ENCODE measurements around the gene TTC14. TPM values are rescaled to one million over a fixed set of nuclear protein-coding genes. Genes with fewer than 3 reads are reported as not detected.

The TTC14 gene
- total RNA-seq, 2 experiments from 2014 or later, result 38.0 to 41.2 TPM

DNA sequence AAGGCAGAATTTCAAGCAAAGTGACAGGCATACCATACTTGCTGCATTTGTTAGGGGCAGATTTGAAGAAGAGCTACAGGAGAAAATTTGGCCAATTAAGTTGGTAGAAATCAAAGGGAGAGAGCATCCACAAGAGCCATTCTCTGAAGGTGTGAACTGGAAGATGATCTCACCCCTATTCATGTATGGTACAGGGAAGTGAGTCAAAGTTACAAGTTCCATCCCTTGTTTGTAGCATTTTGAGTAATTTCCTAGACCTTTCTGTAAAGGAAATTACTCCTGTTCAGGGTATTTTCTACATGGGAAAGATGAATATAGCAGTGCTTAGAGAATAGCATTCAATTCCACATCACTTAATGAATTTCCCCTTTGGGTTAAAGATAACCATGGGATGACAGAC is 28.4 kb downstream of the TTC14 start:
- ChIA-PET POLR2A (no interaction called here), CTCF (interaction anchor here (0.7 kb wide), 1 partner anchor 1590 kb away, joined by 3 read pairs; no protein-coding TSS in a partner anchor)
- ATAC-seq (peak; percentile 88), DNase-seq (no peak)
- intact Hi-C loops (cut with DNase I, micrococcal nuclease), result loop anchor here in 1 of 2 experiments (2.0 kb wide), 1 partner anchor 48 kb away; the partner anchor contains the start of gene CCDC39
- Mint-ChIP-seq H3K4me3 (no peak overlapping the region), H3K27ac (peak overlapping the region; percentile 42), H3K27me3 (peaks cover 21% of the 10 kb centered on the region), H3K36me3 (ENCODE audit: low read depth) (peaks cover 18% of the 10 kb centered on the region), H3K4me1 (peaks cover 28% of the 10 kb centered on the region), H3K9me3 (ENCODE audit: low read depth) (no peaks in the 10 kb centered on the region)

DNA sequence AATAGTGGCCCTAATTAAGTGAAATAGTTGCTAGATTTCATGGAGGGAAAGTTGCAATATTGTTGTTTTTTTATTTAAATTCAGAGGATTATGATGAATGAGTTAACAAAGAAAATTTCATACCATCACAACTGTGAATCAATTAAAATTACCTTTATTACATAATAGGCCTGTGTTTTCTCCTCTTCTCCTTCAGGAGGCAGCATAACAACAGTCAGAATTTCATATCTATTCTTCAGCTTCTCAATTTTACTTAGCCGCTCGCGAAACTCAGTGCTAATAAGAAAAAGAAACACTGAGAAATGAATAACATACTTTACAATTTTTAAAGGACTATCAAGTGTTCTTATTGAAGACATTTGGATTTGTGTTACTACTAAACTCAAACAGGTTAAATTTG is 29.4 kb downstream of the TTC14 start:
- peaks cover 21% of the 10 kb centered on the region for H3K4me1 Mint-ChIP-seq
- ChIA-PET CTCF (no interaction called here), POLR2A (no interaction called here)
- intact Hi-C loops (cut with DNase I, micrococcal nuclease), result loop anchor here in 1 of 2 experiments (2.0 kb wide), 1 partner anchor 47 kb away; the partner anchor contains the start of gene CCDC39
- peaks cover 29% of the 10 kb centered on the region for H3K27me3 Mint-ChIP-seq
- ATAC-seq, result no peak
- H3K4me3 Mint-ChIP-seq, result no peak overlapping the region
- peaks cover 9% of the 10 kb centered on the region for H3K36me3 Mint-ChIP-seq (ENCODE audit: low read depth)
- H3K27ac Mint-ChIP-seq, result no peak overlapping the region
- no peak for DNase-seq
- no peaks in the 10 kb centered on the region for H3K9me3 Mint-ChIP-seq (ENCODE audit: low read depth)

GRCh38 chr3:180633722-180634121 is 31.8 kb downstream of the TTC14 start:
- no peak for DNase-seq
- no peak overlapping the region for H3K4me3 Mint-ChIP-seq
- POLR2A ChIA-PET, result no interaction called here
- peaks cover under 1% of the 10 kb centered on the region for H3K36me3 Mint-ChIP-seq (ENCODE audit: low read depth)
- H3K27me3 Mint-ChIP-seq, result peaks cover 42% of the 10 kb centered on the region
- H3K9me3 Mint-ChIP-seq (ENCODE audit: low read depth), result no peaks in the 10 kb centered on the region
- no peak for ATAC-seq
- peaks cover 15% of the 10 kb centered on the region for H3K4me1 Mint-ChIP-seq
- CTCF ChIA-PET, result no interaction called here
- intact Hi-C loops (cut with DNase I, micrococcal nuclease), result no loop called here
- H3K27ac Mint-ChIP-seq, result no peak overlapping the region

- no peaks in the 10 kb centered on the region for H3K4me1 Mint-ChIP-seq
- H3K9me3 Mint-ChIP-seq (ENCODE audit: low read depth), result no peaks in the 10 kb centered on the region
- POLR2A ChIA-PET, result no interaction called here
- H3K27me3 Mint-ChIP-seq, result peaks cover 27% of the 10 kb centered on the region
- DNase-seq (no peak), ATAC-seq (no peak)
- CTCF ChIA-PET, result no interaction called here
- H3K4me3 Mint-ChIP-seq, result no peak overlapping the region
- no peaks in the 10 kb centered on the region for H3K36me3 Mint-ChIP-seq (ENCODE audit: low read depth)
- H3K27ac Mint-ChIP-seq, result no peak overlapping the region
- intact Hi-C loops (cut with DNase I, micrococcal nuclease), result no loop called here
Measured at GRCh38 chr3:180640987-180641386, 39.0 kb downstream of the TTC14 start.

DNA sequence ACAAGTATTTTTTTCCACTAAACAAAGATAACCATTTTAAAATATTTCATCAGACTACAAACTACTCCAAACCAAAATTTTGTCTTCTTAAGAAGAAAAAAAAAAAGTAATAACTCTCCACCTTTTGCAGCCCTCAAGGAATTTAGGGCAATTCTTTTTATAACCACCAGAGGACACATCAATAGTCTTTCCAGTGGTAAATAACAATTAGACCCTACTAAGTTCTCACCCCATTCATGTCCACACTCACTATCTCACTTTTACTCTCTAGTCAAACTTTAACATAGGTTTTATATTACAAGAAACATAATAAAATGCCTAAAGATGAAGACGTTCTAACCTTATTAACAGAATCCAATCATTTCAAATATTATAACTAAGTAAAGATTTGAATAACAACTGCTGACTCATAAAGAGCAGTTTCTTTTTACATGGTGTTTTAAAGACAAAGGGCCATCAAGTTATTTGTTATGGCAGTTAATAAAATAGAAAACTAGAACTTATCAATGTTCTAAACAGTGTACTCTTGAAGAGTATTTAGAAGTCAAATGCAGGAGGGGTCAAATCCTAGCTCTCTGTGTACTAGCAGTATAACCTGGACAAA is 44.3 kb downstream of the TTC14 start:
- Mint-ChIP-seq H3K9me3 (ENCODE audit: low read depth) (no peaks in the 10 kb centered on the region), H3K27me3 (peaks cover 23% of the 10 kb centered on the region), H3K27ac (no peak overlapping the region), H3K4me1 (no peaks in the 10 kb centered on the region), H3K36me3 (ENCODE audit: low read depth) (no peaks in the 10 kb centered on the region), H3K4me3 (no peak overlapping the region)
- ChIA-PET POLR2A (no interaction called here), CTCF (interaction anchor here (0.6 to 1.1 kb wide), 2 partner anchors 9 to 32 kb away, joined by 3 read pairs; no protein-coding TSS in a partner anchor)
- no peak for DNase-seq
- intact Hi-C loops (cut with DNase I, micrococcal nuclease), result no loop called here
- ATAC-seq, result no peak

GRCh38 chr3:180656406-180656805 is 54.4 kb downstream of the TTC14 start:
- intact Hi-C loops (cut with DNase I, micrococcal nuclease), result no loop called here
- Mint-ChIP-seq H3K36me3 (ENCODE audit: low read depth) (no peaks in the 10 kb centered on the region), H3K27ac (no peak overlapping the region), H3K4me1 (no peaks in the 10 kb centered on the region), H3K4me3 (no peak overlapping the region), H3K27me3 (peaks cover 14% of the 10 kb centered on the region), H3K9me3 (ENCODE audit: low read depth) (no peaks in the 10 kb centered on the region)
- ChIA-PET POLR2A (no interaction called here), CTCF (interaction anchor here (0.7 kb wide), 1 partner anchor 25 kb away, joined by 3 read pairs; no protein-coding TSS in a partner anchor)
- no peak for DNase-seq
- no peak for ATAC-seq

GRCh38 chr3:180657094-180657493 is 55.1 kb downstream of the TTC14 start:
- no peak for ATAC-seq
- ChIA-PET CTCF (interaction anchor here (0.7 to 0.8 kb wide), 2 partner anchors 25 to 728 kb away, joined by 3 read pairs; no protein-coding TSS in a partner anchor), POLR2A (no interaction called here)
- no peak overlapping the region for H3K27ac Mint-ChIP-seq
- H3K4me1 Mint-ChIP-seq, result no peaks in the 10 kb centered on the region
- no peaks in the 10 kb centered on the region for H3K9me3 Mint-ChIP-seq (ENCODE audit: low read depth)
- intact Hi-C loops (cut with DNase I, micrococcal nuclease), result no loop called here
- DNase-seq, result no peak
- no peaks in the 10 kb centered on the region for H3K36me3 Mint-ChIP-seq (ENCODE audit: low read depth)
- no peak overlapping the region for H3K4me3 Mint-ChIP-seq
- peaks cover 14% of the 10 kb centered on the region for H3K27me3 Mint-ChIP-seq

Other genes with a start within 250 kb of the TTC14 start
- gene CCDC39, start 77.3 kb downstream of the TTC14 start, total RNA-seq, result not detected